SH-SY5Y (cell line): ENCODE data around the gene PLXNA3.

Experiments used
- GATA2 ChIP-seq: IDR thresholded peaks from 2 replicates; pipeline ENCODE4 v1.6.1; 2011; ENCODE audit warnings: mild to moderate bottlenecking, low read depth, low read length
- GATA3 ChIP-seq: IDR thresholded peaks from 2 replicates; pipeline ENCODE4 v1.6.1; 2011; ENCODE audit warnings: low read depth, mild to moderate bottlenecking, low read length, moderate library complexity

DNA sequence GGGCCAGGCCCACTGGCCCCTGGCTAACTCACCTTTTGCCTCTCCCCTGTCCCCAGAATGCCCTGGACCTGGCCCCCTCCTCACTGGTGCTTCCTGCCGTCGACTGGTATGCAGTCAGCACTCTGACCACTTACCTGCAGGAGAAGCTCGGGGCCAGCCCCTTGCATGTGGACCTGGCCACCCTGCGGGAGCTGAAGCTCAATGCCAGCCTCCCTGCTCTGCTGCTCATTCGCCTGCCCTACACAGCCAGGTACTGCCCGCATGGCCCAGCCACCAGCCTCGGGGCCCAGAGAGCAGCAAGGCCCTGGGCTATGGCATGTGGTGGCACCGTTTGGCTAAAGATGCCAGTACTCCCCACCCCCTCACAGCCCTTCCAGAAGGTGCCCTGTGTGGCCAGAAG, 25.9 kb upstream of the PLXNA3 start:
- no peak for TF ChIP-seq GATA2
- TF ChIP-seq GATA3, result no peak
